GF-D8 (cell line): ENCODE data around the gene BEX4.

ENCODE experiments used
- DNase-seq: peaks from one replicate; lab custom pipeline; 2025; lab: John Stamatoyannopoulos, UW

The BEX4 gene

DNA sequence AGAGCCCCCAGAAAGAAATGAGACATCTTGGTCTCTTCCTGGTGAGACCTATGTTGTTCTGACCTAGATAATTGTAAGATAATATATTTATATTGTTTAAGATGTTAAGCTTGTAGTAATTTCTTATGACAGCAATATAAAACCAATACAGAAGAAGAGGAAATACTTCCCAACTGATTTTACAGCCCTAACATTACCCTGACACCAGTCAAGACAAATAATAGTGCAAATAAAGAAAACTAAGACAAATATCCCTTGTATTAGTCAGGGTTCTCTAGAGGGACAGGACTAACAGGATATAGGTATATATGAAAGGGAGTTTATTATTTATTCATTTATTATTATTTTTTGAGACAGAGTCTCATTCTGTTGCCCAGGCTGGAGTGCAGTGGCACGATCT is 21.4 kb downstream of the BEX4 start:
- DNase-seq = no peak

DNA sequence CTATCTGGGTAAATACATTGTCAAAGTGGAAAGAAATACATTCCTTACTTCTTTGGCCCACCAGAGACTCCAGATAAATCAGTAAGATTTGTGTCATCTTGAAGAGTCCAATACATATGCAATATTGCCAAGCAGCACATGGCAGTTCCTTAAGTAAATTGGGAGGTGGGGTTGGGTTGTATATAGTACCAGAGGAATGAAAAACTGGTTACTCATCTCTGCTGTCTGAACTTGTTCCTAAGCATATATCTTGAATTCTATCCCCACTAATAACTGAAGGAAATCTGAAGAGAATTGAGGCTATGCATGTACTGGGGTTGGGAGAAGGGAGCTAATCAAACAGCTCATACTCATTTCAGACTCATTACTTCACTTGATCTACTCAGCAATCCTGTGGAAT is 25.2 kb downstream of the BEX4 start:
- DNase-seq = no peak

DNA sequence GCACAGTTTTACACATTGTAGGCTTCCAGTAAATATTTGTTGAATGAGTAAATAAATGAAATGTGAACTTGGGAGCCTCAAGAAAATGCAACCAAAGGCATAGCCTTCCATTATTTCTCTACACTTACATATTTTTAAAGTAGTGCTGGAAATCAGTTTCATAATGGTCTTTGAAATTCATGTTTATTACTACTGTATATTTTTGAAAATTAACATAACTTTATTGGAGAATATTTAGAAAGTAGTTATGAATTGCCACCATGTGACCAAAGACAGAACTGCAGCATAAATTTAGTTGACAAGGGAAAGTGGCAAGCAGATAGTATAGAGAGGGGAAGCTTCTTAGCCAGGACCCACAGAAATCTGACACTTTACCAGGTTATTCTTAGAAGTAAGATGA is 33.6 kb downstream of the BEX4 start:
- DNase-seq = no peak

DNA sequence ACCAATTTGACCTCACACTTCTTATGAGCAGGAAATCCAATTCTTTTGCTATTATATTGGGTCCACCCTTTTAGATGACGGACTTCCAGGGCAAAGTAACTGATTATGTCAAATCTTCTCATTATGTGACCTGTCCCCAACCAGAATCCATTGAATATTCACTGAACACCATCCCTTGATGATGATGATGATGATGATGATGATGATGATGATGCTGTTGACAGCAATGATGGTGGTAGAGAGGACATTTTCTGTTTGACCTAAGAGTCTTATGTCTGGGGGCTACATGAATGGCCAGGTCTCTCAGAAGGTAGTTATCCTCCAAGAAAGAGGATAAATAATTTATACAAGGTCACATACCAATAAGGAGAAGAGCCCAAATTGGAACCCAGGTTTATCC is 34.9 kb downstream of the BEX4 start:
- DNase-seq = no peak

DNA sequence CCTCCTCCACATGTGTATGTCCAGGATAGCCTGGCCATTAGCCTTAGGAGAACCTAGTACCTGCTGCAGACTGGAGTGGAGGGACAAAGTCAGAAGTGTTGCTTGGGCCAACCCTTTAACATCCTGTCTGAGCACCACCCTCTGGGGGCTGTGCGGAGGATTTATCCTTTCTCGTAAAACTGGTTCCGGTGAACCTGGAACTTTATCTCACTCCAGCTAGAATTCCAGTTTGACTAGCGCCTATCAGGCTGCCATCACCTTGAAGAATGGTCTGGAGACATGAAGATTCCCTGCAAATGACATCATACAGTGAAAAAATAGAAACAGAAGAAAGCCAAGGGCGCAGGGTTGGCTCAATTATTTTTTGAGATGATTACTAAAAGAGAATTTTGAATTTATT is 36.1 kb downstream of the BEX4 start:
- no peak for DNase-seq

DNA sequence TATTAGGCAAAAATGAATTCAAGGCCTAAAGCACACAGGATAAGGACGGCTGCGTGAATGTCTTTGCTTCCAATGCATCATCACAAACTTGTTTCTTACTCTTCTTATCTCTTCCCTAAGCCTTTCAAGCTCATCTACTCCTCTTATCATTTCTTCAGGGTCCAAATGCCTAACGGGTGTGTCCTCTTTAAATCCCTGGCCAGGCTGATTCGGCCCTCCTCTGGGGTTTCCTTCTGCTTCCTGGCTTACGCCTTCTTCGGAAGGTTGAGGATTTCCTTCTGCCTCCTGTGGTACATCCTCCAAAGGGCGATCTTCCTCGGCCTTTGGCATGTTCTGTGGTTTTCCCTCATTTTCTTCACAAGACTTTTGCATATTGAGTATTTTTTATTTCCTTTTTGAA is 38.7 kb downstream of the BEX4 start:
- DNase-seq = no peak

DNA sequence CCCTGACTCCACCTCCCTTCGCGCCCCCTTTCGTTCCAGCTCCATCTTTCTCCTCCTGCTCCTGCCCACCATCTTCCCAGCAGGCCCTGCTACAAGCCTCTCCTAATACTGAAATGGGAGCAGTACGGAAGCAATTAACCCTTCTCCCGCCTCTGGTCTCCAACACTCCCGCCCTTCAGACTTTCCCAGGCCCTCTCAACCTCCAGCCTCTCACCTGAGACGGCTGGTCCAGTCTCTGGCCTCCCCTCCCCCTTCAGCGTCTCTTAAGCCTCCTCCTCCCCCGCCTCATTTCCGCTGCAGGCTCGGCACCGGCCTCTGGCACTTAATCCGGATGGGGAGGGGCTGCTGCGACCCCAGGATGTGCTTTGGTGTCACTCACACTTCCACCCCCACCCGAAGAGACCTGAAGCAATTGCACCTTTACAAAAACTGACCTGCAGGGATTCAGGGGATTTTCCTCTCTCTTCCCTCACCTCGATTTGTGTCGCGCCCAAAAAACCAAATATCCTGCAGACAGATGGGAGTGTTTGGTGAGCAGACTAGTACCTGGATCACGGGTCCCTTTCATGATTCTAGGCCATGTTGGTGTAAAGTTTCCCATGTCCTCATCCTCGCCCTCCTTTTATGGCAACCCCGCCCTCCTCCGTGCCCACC is 39.4 kb downstream of the BEX4 start:
- no peak for DNase-seq

DNA sequence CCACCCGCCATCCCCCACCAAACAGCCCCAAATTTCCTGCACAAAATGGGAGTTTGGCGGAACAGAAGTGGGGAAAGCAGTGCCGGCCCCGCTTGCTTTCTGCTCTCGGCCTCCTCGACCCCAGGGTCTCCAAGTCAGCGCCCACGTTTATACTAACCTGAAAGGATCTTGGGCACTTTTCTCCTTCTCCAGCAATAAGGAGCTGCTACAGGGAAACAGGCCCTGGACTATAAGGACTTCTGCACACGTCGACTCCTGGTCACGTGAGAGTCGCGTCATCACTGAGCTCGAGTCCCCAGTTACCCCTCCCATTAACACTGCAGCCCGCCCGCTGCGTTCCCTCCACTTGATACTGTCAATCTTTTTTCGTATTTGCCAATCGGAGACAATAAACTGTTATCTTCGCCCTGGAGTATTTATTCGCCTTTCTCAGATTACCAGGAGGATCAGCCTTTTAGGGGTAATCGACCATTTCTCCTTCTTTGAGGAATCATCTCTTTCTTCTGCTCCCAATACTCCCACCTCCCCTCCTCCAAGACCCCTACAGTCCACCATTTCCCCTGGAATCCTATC is 40.1 kb downstream of the BEX4 start, which contains the start of gene TCEAL8:
TCEAL8 (minus strand) TSS at position 235 of the 573 bp plus-strand sequence. CDS start 1,176 bp downstream, outside the sequence.
- no peak for DNase-seq

DNA sequence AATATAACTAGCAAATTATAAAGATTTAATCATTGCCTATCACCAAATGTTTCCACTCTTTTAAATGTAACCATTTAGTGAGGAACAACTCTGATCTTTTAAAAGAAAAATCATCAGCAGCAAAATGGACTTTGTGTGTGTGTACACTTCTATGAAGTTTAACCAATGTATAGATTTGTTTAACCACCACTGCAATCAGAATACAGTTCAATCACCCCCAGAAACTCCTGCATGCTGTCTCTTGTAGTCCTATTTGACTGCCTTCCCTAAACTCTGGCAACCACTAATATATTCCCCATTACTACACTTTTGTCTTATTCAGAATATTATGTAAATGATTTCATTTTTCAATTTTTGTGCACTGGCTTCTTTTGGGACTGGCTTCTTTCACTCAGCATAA is 41.7 kb downstream of the BEX4 start:
- DNase-seq = no peak

DNA sequence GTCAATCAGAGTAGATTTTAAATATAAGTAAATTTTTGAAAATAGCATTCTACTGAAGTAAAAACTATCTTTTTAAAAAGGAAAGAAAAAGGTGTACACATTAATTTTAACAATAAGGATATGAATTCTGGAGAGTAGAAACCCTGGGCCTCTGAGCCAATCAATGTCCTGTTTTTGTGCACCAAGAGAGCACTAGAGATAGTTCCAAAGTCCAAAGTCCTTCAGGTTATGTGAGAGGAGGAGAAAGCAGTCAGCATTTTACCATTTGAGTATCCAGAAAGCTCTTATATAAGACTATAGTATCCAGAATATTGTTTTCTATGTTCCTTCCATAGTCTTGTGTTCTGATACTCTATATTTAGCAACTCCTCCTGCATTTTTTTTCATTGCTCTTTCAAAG is 43.4 kb downstream of the BEX4 start:
- DNase-seq = no peak
